HG03095 (cell line): ENCODE data around the gene WDR7.

Source experiments
- ATAC-seq: cut with Tn5 transposase; IDR thresholded peaks from one replicate; pipeline ENCODE4 v1.9.1; 2021; ENCODE audit warnings: moderate library complexity; ENCODE audit not compliant: unreplicated experiment

Gene WDR7

DNA sequence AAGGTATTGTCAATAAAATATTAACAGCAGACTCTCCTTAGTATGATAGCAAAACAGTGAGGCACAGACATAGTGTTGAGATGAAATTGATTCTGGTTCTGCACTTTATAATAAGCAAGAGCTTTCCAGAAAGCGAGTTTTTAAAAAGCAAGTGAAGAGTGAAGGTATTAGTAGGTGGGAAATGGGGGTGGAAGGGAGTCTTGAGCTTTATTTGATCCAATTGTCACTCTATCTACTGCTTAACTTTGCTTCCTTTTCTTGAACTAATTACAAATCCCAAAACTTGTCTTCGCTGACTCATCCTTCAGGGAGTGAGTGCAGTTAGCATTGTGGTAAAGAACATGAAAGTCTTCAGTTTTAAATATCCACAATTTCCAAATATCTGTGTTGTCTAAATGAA lies 375.2 kb downstream of the WDR7 start:
- ATAC-seq: no peak

DNA sequence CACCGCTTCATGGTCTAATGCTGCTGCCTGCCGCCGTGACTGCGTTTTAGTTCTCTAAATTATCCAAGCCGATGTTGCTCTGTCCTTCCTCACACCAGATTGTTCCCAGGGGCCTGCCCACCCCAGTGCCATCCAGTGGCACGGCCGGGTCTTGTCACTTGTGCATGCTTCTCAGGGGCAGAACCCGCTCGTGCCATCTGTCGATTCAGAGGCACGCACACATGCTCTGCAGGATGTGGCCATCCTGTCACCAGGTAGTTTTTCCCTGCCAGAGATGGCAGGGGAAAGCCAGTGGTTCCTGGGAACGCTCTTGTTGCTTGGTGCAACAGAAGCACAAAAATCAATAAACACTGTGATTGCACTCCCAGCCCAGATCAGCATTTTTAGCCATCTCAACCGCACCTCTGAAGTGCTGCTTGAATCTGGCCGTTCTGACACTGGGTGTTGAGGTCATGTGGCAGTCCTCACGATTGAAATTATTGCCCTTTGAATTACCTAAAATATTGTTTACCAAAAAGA lies 376.1 kb downstream of the WDR7 start:
- ATAC-seq: no peak

GRCh38 chr18:57029761-57030160 lies 378.6 kb downstream of the WDR7 start:
- ATAC-seq: no peak

DNA sequence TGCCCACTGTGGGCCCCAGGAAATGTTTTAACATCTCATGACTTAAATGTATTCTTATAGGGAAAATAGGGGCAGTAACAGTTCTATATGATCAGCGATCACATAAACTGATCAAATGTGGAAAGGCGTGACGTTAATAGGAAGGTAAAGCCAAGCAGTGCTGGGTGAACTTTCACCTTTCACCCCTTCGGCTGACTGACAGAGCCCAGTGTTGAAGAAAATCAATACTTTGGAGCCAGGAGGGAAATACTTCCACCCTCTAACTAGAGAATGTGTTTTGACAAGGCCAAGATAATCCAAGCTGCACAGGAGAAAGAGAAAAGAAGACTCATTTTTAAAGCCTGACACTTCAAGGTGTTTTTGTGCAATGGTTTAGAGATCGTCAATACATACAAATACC lies 379.3 kb downstream of the WDR7 start:
- ATAC-seq: no peak

GRCh38 chr18:57035590-57035989 lies 384.4 kb downstream of the WDR7 start:
- no peak for ATAC-seq

GRCh38 chr18:57038395-57038794 lies 387.2 kb downstream of the WDR7 start:
- no peak for ATAC-seq

GRCh38 chr18:57040175-57040574 lies 389.0 kb downstream of the WDR7 start:
- no peak for ATAC-seq

- ATAC-seq: no peak
Measured at GRCh38 chr18:57043241-57043640, 392.1 kb downstream of the WDR7 start.

DNA sequence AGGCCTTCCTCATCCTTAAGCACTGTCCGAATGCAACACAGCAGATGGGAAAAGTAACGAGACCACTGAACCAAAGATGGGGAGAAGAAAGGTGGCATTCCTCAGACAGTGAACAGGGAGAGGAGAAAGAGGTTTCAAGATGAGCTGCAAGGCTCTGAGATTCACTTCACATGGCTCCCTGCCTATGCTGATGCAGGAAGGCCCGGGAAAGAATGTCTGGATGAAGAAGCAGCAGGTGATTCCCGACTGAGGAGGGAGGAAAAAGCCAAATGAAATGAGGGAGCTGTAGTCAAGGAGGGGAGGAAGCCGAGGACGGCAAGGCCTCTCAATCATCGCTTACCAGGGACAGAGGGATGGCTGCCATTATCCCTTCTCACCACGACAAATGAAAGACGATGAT lies 397.2 kb downstream of the WDR7 start:
- ATAC-seq: no peak

DNA sequence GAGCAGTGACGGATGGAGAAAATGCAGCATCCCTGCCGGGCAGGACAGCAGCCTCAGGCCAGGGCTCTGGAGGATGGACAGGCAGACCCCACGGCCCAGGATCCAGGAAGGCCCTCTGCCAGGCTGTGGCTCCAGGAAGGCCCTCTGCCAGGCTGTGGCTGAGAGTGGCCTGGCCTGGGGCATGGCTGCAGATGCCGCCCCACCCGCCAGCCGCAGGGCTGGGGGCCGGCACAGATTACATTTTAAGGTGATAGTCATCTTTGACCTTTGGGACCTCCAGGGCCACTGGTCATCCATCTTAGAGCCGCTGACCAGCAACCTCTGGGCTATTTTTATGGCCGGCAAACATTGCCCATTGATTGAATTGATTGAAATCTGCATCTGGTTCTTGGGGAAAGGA lies 397.7 kb downstream of the WDR7 start:
- ATAC-seq: no peak

GRCh38 chr18:57050310-57050949 lies 399.3 kb downstream of the WDR7 start:
- no peak for ATAC-seq

- ATAC-seq: no peak
Measured at GRCh38 chr18:57051021-57051656, 400.0 kb downstream of the WDR7 start.

DNA sequence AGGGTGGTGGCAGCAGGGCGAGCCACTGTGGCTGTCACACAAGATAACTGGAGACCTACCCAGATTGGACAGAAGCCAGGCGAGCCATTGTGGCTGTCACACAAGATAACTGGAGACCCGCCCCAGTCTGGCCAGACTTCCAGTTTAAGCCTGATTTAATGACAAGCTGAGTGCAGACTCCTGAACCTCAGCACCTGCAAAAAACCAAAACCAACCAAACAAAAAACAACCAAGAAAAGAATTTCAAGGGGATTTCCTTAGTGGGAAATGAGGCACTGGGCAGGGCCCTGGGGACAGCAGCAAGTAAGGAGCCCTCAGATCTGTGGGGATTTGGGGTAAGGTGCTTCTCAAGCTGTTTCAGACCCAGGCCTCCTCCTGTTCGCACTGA lies 400.5 kb downstream of the WDR7 start:
- ATAC-seq: peak; percentile 68

GRCh38 chr18:57052173-57052572 lies 401.0 kb downstream of the WDR7 start:
- ATAC-seq: no peak

DNA sequence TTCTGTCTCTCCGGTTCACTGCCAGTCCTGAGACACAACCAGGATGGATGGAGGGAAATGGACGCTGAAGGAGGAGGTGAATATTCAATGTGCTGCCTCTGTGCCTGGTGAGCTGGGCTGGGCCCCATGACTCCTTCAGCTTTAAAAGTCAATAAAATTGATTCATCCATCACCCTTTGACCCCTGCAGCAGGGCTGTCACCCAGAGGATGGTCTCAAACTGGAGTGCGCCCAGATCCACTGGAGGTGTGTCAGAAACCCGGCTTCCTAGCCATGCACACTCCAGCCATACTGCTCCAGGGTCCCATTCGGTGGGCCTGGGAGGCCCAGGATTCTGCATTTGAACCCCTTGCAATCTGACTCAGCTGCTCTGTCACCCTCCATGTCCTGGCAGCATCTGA lies 401.6 kb downstream of the WDR7 start:
- no peak for ATAC-seq

DNA sequence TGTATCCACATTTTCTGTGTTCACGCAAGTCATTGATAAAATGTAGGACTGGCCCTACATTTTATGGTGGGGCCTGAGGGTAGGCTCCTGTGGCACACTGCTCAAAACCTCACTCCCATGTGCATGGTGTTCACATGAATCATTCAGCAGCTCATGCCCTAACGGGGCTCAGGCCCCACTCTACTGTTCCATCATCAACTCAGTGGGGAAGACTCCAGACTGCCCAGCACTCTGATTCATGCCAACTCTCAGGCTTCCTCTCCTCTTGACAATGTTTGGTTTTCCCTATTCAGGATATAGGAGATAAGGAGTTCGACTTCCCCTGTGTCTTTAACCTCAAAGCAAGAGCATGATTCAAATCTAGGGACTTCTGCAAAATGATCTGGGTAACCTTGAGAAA lies 403.7 kb downstream of the WDR7 start:
- no peak for ATAC-seq

- no peak for ATAC-seq
Measured at GRCh38 chr18:57057890-57058289, 406.7 kb downstream of the WDR7 start.

GRCh38 chr18:57058734-57059133 lies 407.6 kb downstream of the WDR7 start:
- no peak for ATAC-seq

DNA sequence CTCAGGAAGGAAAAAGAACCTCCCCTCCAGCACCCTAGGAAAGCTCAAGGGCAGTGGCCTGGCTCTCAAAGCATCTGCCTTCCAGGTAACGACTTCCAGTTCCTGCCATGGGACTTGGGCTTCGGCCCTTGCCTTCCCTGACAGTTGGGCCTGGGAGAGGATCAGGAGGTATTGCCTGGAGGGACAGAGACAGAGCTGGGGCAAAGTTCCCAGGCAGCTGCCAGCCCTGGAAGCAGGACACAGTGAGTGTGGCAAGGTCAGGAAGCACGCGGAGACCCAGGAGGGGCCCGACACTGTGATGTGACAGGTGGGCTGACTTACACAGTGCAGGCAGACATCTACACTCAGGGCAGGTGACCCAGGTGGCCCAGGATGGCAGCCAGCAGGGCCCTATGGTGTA lies 408.2 kb downstream of the WDR7 start:
- ATAC-seq: no peak

DNA sequence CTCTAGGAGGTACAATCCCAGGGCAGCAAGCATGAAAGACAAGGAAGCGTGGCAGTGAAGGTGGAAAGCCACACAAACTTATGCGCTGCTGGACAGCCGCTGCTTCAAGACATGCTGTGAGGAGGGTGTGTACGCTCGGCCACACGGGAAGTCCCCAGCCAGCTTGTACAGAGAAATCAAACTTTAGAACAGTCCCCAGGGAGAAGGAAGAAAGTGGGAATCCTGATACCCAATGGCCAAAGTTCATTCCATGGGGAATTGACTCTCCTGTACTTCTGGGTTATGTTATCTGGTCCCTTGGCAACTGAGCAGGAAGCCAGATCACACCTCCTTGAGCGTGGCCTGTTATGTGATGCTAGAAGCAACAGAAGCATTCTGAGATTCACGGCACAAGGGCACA lies 409.7 kb downstream of the WDR7 start:
- ATAC-seq: no peak

DNA sequence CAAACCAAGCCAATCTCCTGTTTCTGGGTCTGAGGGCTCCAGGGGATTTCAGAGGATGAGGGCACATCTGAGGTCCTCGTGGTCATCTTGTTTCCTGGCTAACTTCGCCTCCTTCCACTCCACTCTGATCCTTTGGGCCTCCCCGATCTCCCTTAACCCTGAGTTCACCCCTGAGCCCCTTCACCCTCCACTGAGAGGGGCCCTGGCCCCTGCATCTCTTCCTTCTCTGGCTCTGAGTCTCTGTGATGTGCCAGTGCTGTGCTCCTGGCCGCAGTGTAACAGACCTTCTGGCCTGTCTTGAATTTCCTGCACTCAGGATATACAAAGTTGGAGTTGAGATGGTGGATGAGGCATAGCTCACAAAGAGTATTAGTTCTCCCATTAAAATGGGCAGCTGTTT lies 411.0 kb downstream of the WDR7 start:
- ATAC-seq: no peak

DNA sequence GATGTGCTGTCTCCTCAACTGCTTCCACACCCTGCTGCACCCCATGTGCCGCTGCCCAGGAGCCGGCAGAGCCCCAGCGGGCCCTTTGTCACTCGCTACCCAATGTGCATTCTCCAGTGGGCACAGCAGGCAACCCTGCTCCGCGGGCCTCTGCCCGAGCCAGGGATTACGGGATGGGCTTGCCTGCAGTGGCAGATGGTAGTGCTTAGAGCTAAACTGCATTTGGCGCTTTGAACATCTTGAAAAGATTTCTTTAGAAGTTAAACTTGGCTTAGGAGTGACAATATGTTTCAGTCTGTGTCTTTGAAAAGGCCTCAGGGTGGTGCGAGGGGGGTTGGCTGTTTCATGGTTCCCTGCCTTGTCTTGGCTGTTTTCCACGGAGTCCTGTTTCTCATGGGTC lies 411.7 kb downstream of the WDR7 start:
- no peak for ATAC-seq

DNA sequence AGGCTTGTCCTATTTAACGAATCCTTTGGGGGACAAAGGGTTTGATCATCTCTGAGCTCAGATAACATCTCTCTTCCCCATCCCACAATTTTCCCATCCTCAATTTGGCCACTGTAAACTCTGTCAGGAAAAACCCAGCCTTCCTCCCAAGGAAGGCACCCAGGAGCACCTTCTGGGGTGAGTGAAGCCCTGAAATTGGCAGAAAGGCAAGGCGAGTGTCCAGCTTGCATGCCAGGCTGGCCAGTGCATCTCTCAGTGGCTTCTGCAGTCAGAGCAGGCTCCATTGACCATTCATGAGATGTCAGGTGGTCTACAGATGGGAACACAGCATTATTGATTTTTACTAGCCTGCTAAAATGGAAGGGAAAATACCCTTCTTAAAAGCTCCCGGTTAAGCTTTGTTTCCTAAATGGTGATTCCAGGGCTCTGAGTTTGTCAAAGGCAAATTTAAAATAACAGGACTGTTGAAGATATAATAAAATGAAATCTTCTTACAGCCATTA lies 412.5 kb downstream of the WDR7 start:
- no peak for ATAC-seq
